Mucosa of stomach (tissue), 1 donor: Measurements from ENCODE around the gene SLC44A5.

Source experiments
- H3K27me3 ChIP-seq: one replicate; pipeline ENCODE4 v1.7.0; 2013; ENCODE audit warnings: mild to moderate bottlenecking, low read length; ENCODE audit not compliant: control insufficient read depth, insufficient read depth
- H3K36me3 ChIP-seq: one replicate; pipeline ENCODE4 v1.7.0; 2013; ENCODE audit warnings: low read length; ENCODE audit not compliant: control insufficient read depth, insufficient read depth
- H3K4me1 ChIP-seq: one replicate; pipeline ENCODE4 v1.7.0; 2013; ENCODE audit warnings: mild to moderate bottlenecking, low read length; ENCODE audit not compliant: control insufficient read depth, insufficient read depth
- H3K4me3 ChIP-seq: one replicate; pipeline ENCODE4 v1.7.0; 2013; ENCODE audit warnings: low read length
- H3K9ac ChIP-seq: one replicate; pipeline ENCODE4 v1.7.0; 2013; ENCODE audit warnings: mild to moderate bottlenecking, low read length, moderate library complexity
- H3K9me3 ChIP-seq: one replicate; pipeline ENCODE4 v1.7.0; 2013; ENCODE audit warnings: mild to moderate bottlenecking, low read length, moderate library complexity; ENCODE audit not compliant: control insufficient read depth
- donor health status: Pancreatic carcinoma.

The SLC44A5 gene

GRCh38 chr1:75243124-75243523 lies 367.8 kb downstream of the SLC44A5 start:
- H3K9me3 ChIP-seq, result no peaks in the 10 kb centered on the region
- H3K27me3 ChIP-seq, result no peaks in the 10 kb centered on the region
- no peaks in the 10 kb centered on the region for H3K36me3 ChIP-seq
- H3K4me3 ChIP-seq, result no peak overlapping the region
- H3K4me1 ChIP-seq, result no peaks in the 10 kb centered on the region
- no peak overlapping the region for H3K9ac ChIP-seq

- no peaks in the 10 kb centered on the region for H3K4me1 ChIP-seq
- no peaks in the 10 kb centered on the region for H3K27me3 ChIP-seq
- no peaks in the 10 kb centered on the region for H3K36me3 ChIP-seq
- no peaks in the 10 kb centered on the region for H3K9me3 ChIP-seq
- H3K4me3 ChIP-seq, result no peak overlapping the region
- H3K9ac ChIP-seq, result no peak overlapping the region
Measured at GRCh38 chr1:75237316-75237715, 373.6 kb downstream of the SLC44A5 start.

- no peak overlapping the region for H3K9ac ChIP-seq
- H3K4me3 ChIP-seq, result no peak overlapping the region
- no peaks in the 10 kb centered on the region for H3K36me3 ChIP-seq
- H3K27me3 ChIP-seq, result no peaks in the 10 kb centered on the region
- H3K9me3 ChIP-seq, result no peaks in the 10 kb centered on the region
- H3K4me1 ChIP-seq, result no peaks in the 10 kb centered on the region
Measured at GRCh38 chr1:75234562-75234961, 376.4 kb downstream of the SLC44A5 start.

GRCh38 chr1:75233302-75233929 lies 377.5 kb downstream of the SLC44A5 start:
- Histone ChIP-seq H3K9ac (no peak overlapping the region), H3K9me3 (no peaks in the 10 kb centered on the region), H3K4me3 (no peak overlapping the region), H3K4me1 (no peaks in the 10 kb centered on the region), H3K36me3 (no peaks in the 10 kb centered on the region), H3K27me3 (no peaks in the 10 kb centered on the region)

- Histone ChIP-seq H3K9me3 (no peaks in the 10 kb centered on the region), H3K4me1 (no peaks in the 10 kb centered on the region), H3K36me3 (no peaks in the 10 kb centered on the region), H3K4me3 (no peak overlapping the region), H3K9ac (no peak overlapping the region), H3K27me3 (no peaks in the 10 kb centered on the region)
Measured at GRCh38 chr1:75220072-75220471, 390.8 kb downstream of the SLC44A5 start.

GRCh38 chr1:75214017-75214416 lies 396.9 kb downstream of the SLC44A5 start:
- Histone ChIP-seq H3K4me1 (no peaks in the 10 kb centered on the region), H3K9me3 (no peaks in the 10 kb centered on the region), H3K9ac (no peak overlapping the region), H3K36me3 (no peaks in the 10 kb centered on the region), H3K4me3 (no peak overlapping the region), H3K27me3 (no peaks in the 10 kb centered on the region)

GRCh38 chr1:75211648-75212047 lies 399.3 kb downstream of the SLC44A5 start:
- Histone ChIP-seq H3K36me3 (no peaks in the 10 kb centered on the region), H3K9ac (no peak overlapping the region), H3K4me3 (no peak overlapping the region), H3K9me3 (no peaks in the 10 kb centered on the region), H3K27me3 (no peaks in the 10 kb centered on the region), H3K4me1 (no peaks in the 10 kb centered on the region)

GRCh38 chr1:75208862-75209261 lies 402.1 kb downstream of the SLC44A5 start:
- H3K9me3 ChIP-seq, result no peaks in the 10 kb centered on the region
- no peaks in the 10 kb centered on the region for H3K4me1 ChIP-seq
- H3K9ac ChIP-seq, result no peak overlapping the region
- H3K27me3 ChIP-seq, result no peaks in the 10 kb centered on the region
- H3K4me3 ChIP-seq, result no peak overlapping the region
- no peaks in the 10 kb centered on the region for H3K36me3 ChIP-seq

- Histone ChIP-seq H3K9me3 (no peaks in the 10 kb centered on the region), H3K9ac (no peak overlapping the region), H3K36me3 (no peaks in the 10 kb centered on the region), H3K4me1 (no peaks in the 10 kb centered on the region), H3K4me3 (no peak overlapping the region), H3K27me3 (no peaks in the 10 kb centered on the region)
Measured at GRCh38 chr1:75203415-75204277, 407.3 kb downstream of the SLC44A5 start.

- Histone ChIP-seq H3K9me3 (no peaks in the 10 kb centered on the region), H3K4me3 (no peak overlapping the region), H3K4me1 (no peaks in the 10 kb centered on the region), H3K27me3 (no peaks in the 10 kb centered on the region), H3K36me3 (no peaks in the 10 kb centered on the region), H3K9ac (no peak overlapping the region)
Measured at GRCh38 chr1:75202751-75203150, 408.2 kb downstream of the SLC44A5 start.

- Histone ChIP-seq H3K9me3 (no peaks in the 10 kb centered on the region), H3K36me3 (no peaks in the 10 kb centered on the region), H3K9ac (no peak overlapping the region), H3K4me1 (no peaks in the 10 kb centered on the region), H3K27me3 (no peaks in the 10 kb centered on the region), H3K4me3 (no peak overlapping the region)
Measured at GRCh38 chr1:75198761-75199160, 412.2 kb downstream of the SLC44A5 start.

GRCh38 chr1:75198163-75198562 lies 412.8 kb downstream of the SLC44A5 start:
- no peak overlapping the region for H3K9ac ChIP-seq
- no peaks in the 10 kb centered on the region for H3K27me3 ChIP-seq
- H3K4me3 ChIP-seq, result no peak overlapping the region
- no peaks in the 10 kb centered on the region for H3K9me3 ChIP-seq
- H3K4me1 ChIP-seq, result no peaks in the 10 kb centered on the region
- no peaks in the 10 kb centered on the region for H3K36me3 ChIP-seq
